ENCODE results near the gene SLC6A6. TPM values are rescaled to one million over a fixed set of nuclear protein-coding genes. Genes with fewer than 3 reads are reported as not detected.

The SLC6A6 gene
- total RNA-seq, 1 donor from 2014 or later, result 24.2 TPM

GRCh38 chr3:14401692-14402303 lies 608 bp upstream of the SLC6A6 start:
- Mint-ChIP-seq H3K36me3 (ENCODE audit: low read depth, unreplicated experiment) (no peaks in the 10 kb centered on the region), H3K9me3 (ENCODE audit: unreplicated experiment) (no peaks in the 10 kb centered on the region), H3K4me3 (ENCODE audit: unreplicated experiment) (peak overlapping the region; percentile 88), H3K27me3 (ENCODE audit: low read depth, unreplicated experiment) (peaks cover 17% of the 10 kb centered on the region), H3K4me1 (ENCODE audit: low read depth, unreplicated experiment) (peaks cover 5% of the 10 kb centered on the region), H3K27ac (ENCODE audit: unreplicated experiment) (peak overlapping the region; percentile 14)
- Histone ChIP-seq H3K36me3 (ENCODE audit: insufficient read depth, low read length) (peaks cover 2% of the 10 kb centered on the region), H3K4me3 (ENCODE audit: insufficient read depth, low read depth, low read length) (peak overlapping the region; percentile 92), H3K4me2 (ENCODE audit: low read length) (peak overlapping the region; percentile 100), H3K9ac (ENCODE audit: low read length) (peak overlapping the region; percentile 81), H4K20me1 (ENCODE audit: insufficient read depth, low read length) (peaks cover 39% of the 10 kb centered on the region), H3K9me3 (ENCODE audit: insufficient read depth, low read depth, low read length) (no peaks in the 10 kb centered on the region), H3K27me3 (ENCODE audit: insufficient read depth, low read length) (no peaks in the 10 kb centered on the region), H3K27ac (ENCODE audit: low read depth, low read length) (no peak overlapping the region), H3K4me1 (ENCODE audit: insufficient read depth, low read length) (peaks cover 23% of the 10 kb centered on the region), H3K79me2 (ENCODE audit: insufficient read depth, low read length) (peaks cover 38% of the 10 kb centered on the region), H2AFZ (ENCODE audit: low read depth, low read length) (peak overlapping the region; percentile 80)
- FAIRE-seq, result no peak
- no peak for DNase-seq (ENCODE audit: low read depth)
- no peak for TF ChIP-seq EZH2 (IDR thresholded peaks at IDR 0.05; ENCODE audit: insufficient read depth, low read length)
- no peak for TF ChIP-seq CTCF (IDR thresholded peaks at IDR 0.05; ENCODE audit: insufficient read depth, low read depth, low read length)

- Histone ChIP-seq H3K79me2 (ENCODE audit: insufficient read depth, low read length) (peaks cover 50% of the 10 kb centered on the region), H2AFZ (ENCODE audit: low read depth, low read length) (no peak overlapping the region), H3K9ac (ENCODE audit: low read length) (peak overlapping the region; percentile 81), H4K20me1 (ENCODE audit: insufficient read depth, low read length) (peaks cover 44% of the 10 kb centered on the region), H3K4me2 (ENCODE audit: low read length) (peak overlapping the region; percentile 100), H3K9me3 (ENCODE audit: insufficient read depth, low read depth, low read length) (no peaks in the 10 kb centered on the region), H3K4me3 (ENCODE audit: insufficient read depth, low read depth, low read length) (peak overlapping the region; percentile 92), H3K27ac (ENCODE audit: low read depth, low read length) (no peak overlapping the region), H3K27me3 (ENCODE audit: insufficient read depth, low read length) (no peaks in the 10 kb centered on the region), H3K4me1 (ENCODE audit: insufficient read depth, low read length) (peaks cover 23% of the 10 kb centered on the region), H3K36me3 (ENCODE audit: insufficient read depth, low read length) (peaks cover 2% of the 10 kb centered on the region)
- Mint-ChIP-seq H3K27me3 (ENCODE audit: low read depth, unreplicated experiment) (peaks cover 10% of the 10 kb centered on the region), H3K27ac (ENCODE audit: unreplicated experiment) (no peak overlapping the region), H3K9me3 (ENCODE audit: unreplicated experiment) (no peaks in the 10 kb centered on the region), H3K4me3 (ENCODE audit: unreplicated experiment) (peak overlapping the region; percentile 96), H3K36me3 (ENCODE audit: low read depth, unreplicated experiment) (no peaks in the 10 kb centered on the region), H3K4me1 (ENCODE audit: low read depth, unreplicated experiment) (peaks cover 5% of the 10 kb centered on the region)
- TF ChIP-seq CTCF (IDR thresholded peaks at IDR 0.05; ENCODE audit: insufficient read depth, low read depth, low read length), result no peak
- no peak for TF ChIP-seq EZH2 (IDR thresholded peaks at IDR 0.05; ENCODE audit: insufficient read depth, low read length)
- FAIRE-seq (no peak), DNase-seq (ENCODE audit: low read depth) (no peak)
Measured at GRCh38 chr3:14403619-14404155, 1.3 kb downstream of the SLC6A6 start.

GRCh38 chr3:14404186-14404585 lies 1.8 kb downstream of the SLC6A6 start:
- Histone ChIP-seq H4K20me1 (ENCODE audit: insufficient read depth, low read length) (peaks cover 44% of the 10 kb centered on the region), H3K4me2 (ENCODE audit: low read length) (peak overlapping the region; percentile 100), H3K79me2 (ENCODE audit: insufficient read depth, low read length) (peaks cover 52% of the 10 kb centered on the region), H3K9me3 (ENCODE audit: insufficient read depth, low read depth, low read length) (no peaks in the 10 kb centered on the region), H3K27me3 (ENCODE audit: insufficient read depth, low read length) (no peaks in the 10 kb centered on the region), H3K9ac (ENCODE audit: low read length) (peak overlapping the region; percentile 81), H3K27ac (ENCODE audit: low read depth, low read length) (no peak overlapping the region), H2AFZ (ENCODE audit: low read depth, low read length) (no peak overlapping the region), H3K4me3 (ENCODE audit: insufficient read depth, low read depth, low read length) (peak overlapping the region; percentile 92), H3K4me1 (ENCODE audit: insufficient read depth, low read length) (peaks cover 23% of the 10 kb centered on the region), H3K36me3 (ENCODE audit: insufficient read depth, low read length) (peaks cover 2% of the 10 kb centered on the region)
- FAIRE-seq, result no peak
- TF ChIP-seq EZH2 (IDR thresholded peaks at IDR 0.05; ENCODE audit: insufficient read depth, low read length) (no peak), CTCF (IDR thresholded peaks at IDR 0.05; ENCODE audit: insufficient read depth, low read depth, low read length) (no peak)
- H3K4me3 Mint-ChIP-seq (ENCODE audit: unreplicated experiment), result peak overlapping the region; percentile 96
- no peak overlapping the region for H3K27ac Mint-ChIP-seq (ENCODE audit: unreplicated experiment)
- H3K4me1 Mint-ChIP-seq (ENCODE audit: low read depth, unreplicated experiment), result peaks cover 5% of the 10 kb centered on the region
- no peaks in the 10 kb centered on the region for H3K9me3 Mint-ChIP-seq (ENCODE audit: unreplicated experiment)
- H3K36me3 Mint-ChIP-seq (ENCODE audit: low read depth, unreplicated experiment), result no peaks in the 10 kb centered on the region
- DNase-seq (ENCODE audit: low read depth), result no peak
- H3K27me3 Mint-ChIP-seq (ENCODE audit: low read depth, unreplicated experiment), result peaks cover 9% of the 10 kb centered on the region

Data from astrocyte (in vitro differentiated cells and primary cell).